ENCODE measurements around the gene UNKL. TPM values are rescaled to one million over a fixed set of nuclear protein-coding genes. Genes with fewer than 3 reads are reported as not detected.

Gene UNKL
- polyA plus RNA-seq, 1 experiment = 15.4 TPM

GRCh38 chr16:1327619-1327947 is 86.9 kb downstream of the UNKL start:
- TF ChIP-seq CTCF (IDR thresholded peaks at IDR 0.05; ENCODE audit: insufficient read depth, low read depth, low read length) = no peak
- POLR2A ChIA-PET = no interaction called here
- CTCF ChIA-PET = no interaction called here

GRCh38 chr16:1326946-1327618 is 87.4 kb downstream of the UNKL start:
- POLR2A ChIA-PET = no interaction called here
- H3K27me3 ChIP-seq (ENCODE audit: control insufficient read depth, insufficient read depth, low read length) = peaks cover 5% of the 10 kb centered on the region
- H3K4me3 ChIP-seq (ENCODE audit: low read depth, low read length) = no peak overlapping the region
- no peak for DNase-seq (ENCODE audit: low read depth)
- CTCF ChIA-PET = interaction anchor here (1.1 kb wide), 1 partner anchor 11 kb away, joined by 3 read pairs; no protein-coding TSS in a partner anchor
- TF ChIP-seq CTCF (IDR thresholded peaks at IDR 0.05; ENCODE audit: insufficient read depth, low read depth, low read length) = no peak
- peaks cover 14% of the 10 kb centered on the region for H3K36me3 ChIP-seq (ENCODE audit: control insufficient read depth, insufficient read depth, low read length)

More at GRCh38 chr16:1327619-1327947, 86.9 kb downstream of the UNKL start:
- no peak for DNase-seq (ENCODE audit: low read depth)
- H3K36me3 ChIP-seq (ENCODE audit: control insufficient read depth, insufficient read depth, low read length) = peaks cover 14% of the 10 kb centered on the region
- peaks cover 10% of the 10 kb centered on the region for H3K27me3 ChIP-seq (ENCODE audit: control insufficient read depth, insufficient read depth, low read length)
- H3K4me3 ChIP-seq (ENCODE audit: low read depth, low read length) = no peak overlapping the region

- POLR2A ChIA-PET = no interaction called here
These were observed 88.1 kb downstream of the UNKL start for GRCh38 chr16:1326391-1326790.

GRCh38 chr16:1325673-1326371 is 88.7 kb downstream of the UNKL start:
- no peak for DNase-seq (ENCODE audit: low read depth)
- no peaks in the 10 kb centered on the region for H3K27me3 ChIP-seq (ENCODE audit: control insufficient read depth, insufficient read depth, low read length)
- ChIA-PET POLR2A (no interaction called here), CTCF (interaction anchor here (1.1 kb wide), 1 partner anchor 10 kb away, joined by 3 read pairs; no protein-coding TSS in a partner anchor)
- TF ChIP-seq CTCF (IDR thresholded peaks at IDR 0.05; ENCODE audit: insufficient read depth, low read depth, low read length) = no peak
- peaks cover 22% of the 10 kb centered on the region for H3K36me3 ChIP-seq (ENCODE audit: control insufficient read depth, insufficient read depth, low read length)
- no peak overlapping the region for H3K4me3 ChIP-seq (ENCODE audit: low read depth, low read length)

More at GRCh38 chr16:1326391-1326790, 88.1 kb downstream of the UNKL start:
- Histone ChIP-seq H3K36me3 (ENCODE audit: control insufficient read depth, insufficient read depth, low read length) (peaks cover 19% of the 10 kb centered on the region), H3K4me3 (ENCODE audit: low read depth, low read length) (no peak overlapping the region), H3K27me3 (ENCODE audit: control insufficient read depth, insufficient read depth, low read length) (no peaks in the 10 kb centered on the region)
- no peak for TF ChIP-seq CTCF (IDR thresholded peaks at IDR 0.05; ENCODE audit: insufficient read depth, low read depth, low read length)
- no peak for DNase-seq (ENCODE audit: low read depth)
- CTCF ChIA-PET = interaction anchor here (1.1 kb wide), 1 partner anchor 10 kb away, joined by 3 read pairs; no protein-coding TSS in a partner anchor

- Histone ChIP-seq H3K27me3 (ENCODE audit: control insufficient read depth, insufficient read depth, low read length) (no peaks in the 10 kb centered on the region), H3K36me3 (ENCODE audit: control insufficient read depth, insufficient read depth, low read length) (peaks cover 25% of the 10 kb centered on the region), H3K4me3 (ENCODE audit: low read depth, low read length) (no peak overlapping the region)
- TF ChIP-seq CTCF (IDR thresholded peaks at IDR 0.05; ENCODE audit: insufficient read depth, low read depth, low read length) = no peak
- DNase-seq (ENCODE audit: low read depth) = no peak
- ChIA-PET CTCF (no interaction called here), POLR2A (no interaction called here)
These were observed 89.2 kb downstream of the UNKL start for GRCh38 chr16:1325261-1325660.
